GM23338 (cell line): ENCODE measurements around the gene GNAT2. TPM values are rescaled to one million over a fixed set of nuclear protein-coding genes. Genes with fewer than 3 reads are reported as not detected.
A peak's percentile ranks its signal among the peaks of the same experiment; 100 is the strongest.

Source experiments
- ATAC-seq: fragments of 200-7000 bp; cut with Tn5 transposase; 3 replicates; pipeline ENCODE4 v1.9.1; 2020
- DNase-seq: peaks from one replicate; pipeline ENCODE4 v3.0.0-alpha.2; 2015; ENCODE audit warnings: low spot score
- H2AFZ ChIP-seq: fragments of 200-600 bp; sonication (generic); 2 replicates; pipeline ENCODE4 v1.8.0; 2016; ENCODE audit warnings: antibody characterized with exemption, mild to moderate bottlenecking, moderate library complexity
- H3F3A ChIP-seq: fragments of 200-600 bp; sonication (generic); replicated peaks from 2 replicates; pipeline ENCODE4 v1.8.0; 2017; ENCODE audit warnings: antibody characterized with exemption, mixed run types, low read depth
- H3K27ac ChIP-seq: fragments of 200-600 bp; sonication (generic); 2 replicates; pipeline ENCODE4 v1.6.1; 2016; ENCODE audit warnings: low read depth
- H3K27me3 ChIP-seq: fragments of 200-600 bp; sonication (generic); 2 replicates; pipeline ENCODE4 v1.8.0; 2016; ENCODE audit warnings: mild to moderate bottlenecking, mixed run types, moderate library complexity; ENCODE audit not compliant: insufficient read depth
- H3K36me3 ChIP-seq: fragments of 200-600 bp; sonication (generic); 2 replicates; pipeline ENCODE4 v1.8.0; 2016; ENCODE audit warnings: mild to moderate bottlenecking; ENCODE audit not compliant: insufficient read depth
- H3K4me1 ChIP-seq: fragments of 200-600 bp; sonication (generic); 2 replicates; pipeline ENCODE4 v1.8.0; 2016; ENCODE audit warnings: mild to moderate bottlenecking, moderate library complexity; ENCODE audit not compliant: insufficient read depth
- H3K4me2 ChIP-seq: fragments of 200-600 bp; sonication (generic); 2 replicates; pipeline ENCODE4 v1.7.1; 2017; ENCODE audit warnings: mixed run types
- H3K4me3 ChIP-seq: fragments of 200-600 bp; sonication (generic); 2 replicates; pipeline ENCODE4 v1.6.1; 2016; ENCODE audit warnings: mixed run types
- H3K79me2 ChIP-seq: fragments of 200-600 bp; sonication (generic); replicated peaks from 2 replicates; pipeline ENCODE4 v1.8.0; 2017; ENCODE audit warnings: mild to moderate bottlenecking; ENCODE audit not compliant: insufficient read depth
- H3K9me2 ChIP-seq: fragments of 200-600 bp; sonication (generic); 2 replicates; pipeline ENCODE4 v1.8.0; 2017; ENCODE audit not compliant: insufficient read depth
- H4K20me1 ChIP-seq: fragments of 200-600 bp; sonication (generic); replicated peaks from 2 replicates; pipeline ENCODE4 v1.8.0; 2017; ENCODE audit warnings: mild to moderate bottlenecking; ENCODE audit not compliant: insufficient read depth
- H3K27ac Mint-ChIP-seq: 2 replicates; pipeline ENCODE4 v1.8.0; 2020; ENCODE audit warnings: inconsistent platforms, mild to moderate bottlenecking, moderate library complexity, mixed read lengths
- H3K27me3 Mint-ChIP-seq: 3 replicates; pipeline ENCODE4 v1.8.0; 2022; ENCODE audit warnings: low read depth, mild to moderate bottlenecking, moderate library complexity, mixed read lengths, inconsistent platforms; ENCODE audit not compliant: insufficient read depth, poor library complexity
- H3K36me3 Mint-ChIP-seq: 3 replicates; pipeline ENCODE4 v1.8.0; 2021; ENCODE audit warnings: low read depth, mild to moderate bottlenecking, inconsistent platforms, moderate library complexity, mixed read lengths
- H3K4me1 Mint-ChIP-seq: 3 replicates; pipeline ENCODE4 v1.8.0; 2020; ENCODE audit warnings: mild to moderate bottlenecking, inconsistent platforms, mixed read lengths
- H3K4me3 Mint-ChIP-seq: 3 replicates; pipeline ENCODE4 v1.8.0; 2021; ENCODE audit warnings: moderate library complexity, mild to moderate bottlenecking, inconsistent platforms, mixed read lengths
- H3K9me3 Mint-ChIP-seq: 3 replicates; pipeline ENCODE4 v1.8.0; 2020; ENCODE audit warnings: moderate library complexity, mild to moderate bottlenecking, inconsistent platforms, mixed read lengths
- CREB1 ChIP-seq: fragments of 250-450 bp; sonication (Bioruptor Pico); IDR thresholded peaks from 2 replicates; pipeline ENCODE4 v1.5.0; 2020; ENCODE audit warnings: low read depth, mild to moderate bottlenecking, moderate library complexity
- CTCF ChIP-seq, 2 experiments: fragments of 200-600 bp in 1 of 2; sonication (generic) in 1 of 2; conservative IDR thresholded peaks; 2 replicates each; pipeline versions ENCODE4 v1.5.1 to v1.6.1; 2016 to 2017; ENCODE audit warnings: antibody characterized with exemption in 2 of 2, low read depth in 2 of 2, mild to moderate bottlenecking in 2 of 2, moderate library complexity in 1 of 2
- ETS1 ChIP-seq: IDR thresholded peaks from 2 replicates; pipeline ENCODE4 v1.6.1; 2016; ENCODE audit warnings: antibody characterized with exemption
- EZH2 ChIP-seq: fragments of 200-600 bp; sonication (generic); IDR thresholded peaks from one replicate; pipeline ENCODE4 v1.8.0; 2017; ENCODE audit warnings: antibody characterized with exemption, mild to moderate bottlenecking, low read depth; ENCODE audit not compliant: unreplicated experiment
- EZH2phosphoT487 ChIP-seq: fragments of 200-600 bp; sonication (generic); IDR thresholded peaks from one replicate; pipeline ENCODE4 v1.8.1; 2018; ENCODE audit warnings: antibody characterized with exemption; ENCODE audit not compliant: unreplicated experiment
- NANOG ChIP-seq: IDR thresholded peaks from 2 replicates; pipeline ENCODE4 v1.6.1; 2016; ENCODE audit warnings: antibody characterized with exemption, borderline replicate concordance
- POLR2AphosphoS5 ChIP-seq: IDR thresholded peaks from 2 replicates; pipeline ENCODE4 v1.6.1; 2016; ENCODE audit warnings: antibody characterized with exemption, low read depth
- STAT1 ChIP-seq: IDR thresholded peaks from one replicate; pipeline ENCODE4 v1.6.1; 2016; ENCODE audit warnings: antibody characterized with exemption; ENCODE audit not compliant: unreplicated experiment
- ZNF114 ChIP-seq: fragments of 250-450 bp; sonication (Bioruptor Pico); IDR thresholded peaks from 2 replicates; pipeline ENCODE4 v1.5.0; 2020; ENCODE audit warnings: mild to moderate bottlenecking, moderate library complexity
- ZNF331 ChIP-seq: fragments of 250-450 bp; sonication (Bioruptor Pico); IDR thresholded peaks from 2 replicates; pipeline ENCODE4 v1.5.0; 2020; ENCODE audit warnings: low read depth, mild to moderate bottlenecking, moderate library complexity
- ZNF462 ChIP-seq: fragments of 250-450 bp; sonication (Bioruptor Pico); IDR thresholded peaks from 2 replicates; pipeline ENCODE4 v1.5.0; 2020; ENCODE audit warnings: mild to moderate bottlenecking, moderate library complexity
- polyA plus RNA-seq: library from polyadenylated mRNA; unstranded; fragments of >200 nt; fragmentation: Nextera tagmentation; extraction: Ambion mirVana; gene quantifications from 2 replicates; pipeline ENCODE4 v1.2.1, GENCODE V29; 2016
- total RNA-seq: library from RNA; depleted of rRNA; stranded (reverse); fragments of >200 nt; shearing (Covaris generic); gene quantifications from 2 replicates; pipeline ENCODE4 v1.2.3, GENCODE V29; 2014

Gene GNAT2
- total and polyA plus RNA-seq, 2 experiments from 2014 or later = 0.21 TPM; not detected in 1

- H3K27me3 Mint-ChIP-seq = peaks cover 2% of the 10 kb centered on the region
- H3K4me3 Mint-ChIP-seq = no peak overlapping the region
- Histone ChIP-seq H3K27ac (no peak overlapping the region), H3F3A (no peaks in the 10 kb centered on the region), H3K36me3 (no peaks in the 10 kb centered on the region), H2AFZ (no peak overlapping the region), H3K4me1 (no peaks in the 10 kb centered on the region), H3K4me3 (no peak overlapping the region), H3K27me3 (no peaks in the 10 kb centered on the region), H3K79me2 (no peaks in the 10 kb centered on the region), H3K9me2 (no peaks in the 10 kb centered on the region), H4K20me1 (peaks cover 5% of the 10 kb centered on the region; the same call in 1 of the 2 replicates), H3K4me2 (no peak overlapping the region)
- peaks cover 2% of the 10 kb centered on the region; the same call in 2 of the 3 replicates for H3K4me1 Mint-ChIP-seq
- DNase-seq (peak; percentile 85), ATAC-seq (peak; percentile 100)
- H3K36me3 Mint-ChIP-seq = peaks cover 6% of the 10 kb centered on the region; the same call in 2 of the 3 replicates
- no peaks in the 10 kb centered on the region for H3K9me3 Mint-ChIP-seq
- peak; percentile 50 to 60 for TF ChIP-seq CTCF (conservative IDR thresholded peaks at IDR 0.05; ENCODE audit: low read depth in 2 of 2)
- no peak for TF ChIP-seq NANOG
- 0 out of 2 replicates have a peak, but pooled peaks have one; percentile 11 for TF ChIP-seq CREB1
- no peak overlapping the region for H3K27ac Mint-ChIP-seq
These were observed 20.8 kb downstream of the GNAT2 start for GRCh38 chr1:109598655-109599054.

- peaks cover 6% of the 10 kb centered on the region; the same call in 2 of the 3 replicates for H3K36me3 Mint-ChIP-seq
- no peak overlapping the region for H3K4me2 ChIP-seq
- H3K27me3 ChIP-seq = no peaks in the 10 kb centered on the region
- H2AFZ ChIP-seq = no peak overlapping the region
- no peak overlapping the region for H3K27ac Mint-ChIP-seq
- 0 out of 2 replicates have a peak, but pooled peaks cover 4% of the 10 kb centered on the region for H3K36me3 ChIP-seq
- H3K4me1 Mint-ChIP-seq = peaks cover 2% of the 10 kb centered on the region; the same call in 2 of the 3 replicates
- H3K9me3 Mint-ChIP-seq = no peaks in the 10 kb centered on the region
- no peak overlapping the region for H3K4me3 Mint-ChIP-seq
- H4K20me1 ChIP-seq = peaks cover 5% of the 10 kb centered on the region; the same call in 1 of the 2 replicates
- no peaks in the 10 kb centered on the region for H3K79me2 ChIP-seq
- H3K9me2 ChIP-seq = no peaks in the 10 kb centered on the region
- 0 out of 2 replicates have a peak overlapping the region, but pooled peaks have one; percentile 7 for H3K27ac ChIP-seq
- no peaks in the 10 kb centered on the region for H3K4me1 ChIP-seq
- H3F3A ChIP-seq = no peaks in the 10 kb centered on the region
- DNase-seq = no peak
- peaks cover 2% of the 10 kb centered on the region for H3K27me3 Mint-ChIP-seq
- ATAC-seq = no peak; the same call in 2 of the 3 replicates
- no peak overlapping the region for H3K4me3 ChIP-seq
- TF ChIP-seq EZH2 (no peak), EZH2phosphoT487 (no peak), POLR2AphosphoS5 (no peak), STAT1 (no peak), ETS1 (no peak), ZNF114 (CRISPR knock-in tag) (no peak), NANOG (no peak), CREB1 (no peak), ZNF331 (CRISPR knock-in tag) (no peak), ZNF462 (CRISPR knock-in tag) (no peak)
These were observed 21.3 kb downstream of the GNAT2 start for GRCh38 chr1:109598156-109598555.
